GM19468 (cell line): Measurements from ENCODE around the gene CHRNA7.

ENCODE experiments used
- ATAC-seq: cut with Tn5 transposase; IDR thresholded peaks from one replicate; pipeline ENCODE4 v1.9.1; 2021; ENCODE audit warnings: mild to moderate bottlenecking, moderate library complexity, moderate number of reproducible peaks; ENCODE audit not compliant: unreplicated experiment; ENCODE audit errors: extremely low read depth

The CHRNA7 gene

DNA sequence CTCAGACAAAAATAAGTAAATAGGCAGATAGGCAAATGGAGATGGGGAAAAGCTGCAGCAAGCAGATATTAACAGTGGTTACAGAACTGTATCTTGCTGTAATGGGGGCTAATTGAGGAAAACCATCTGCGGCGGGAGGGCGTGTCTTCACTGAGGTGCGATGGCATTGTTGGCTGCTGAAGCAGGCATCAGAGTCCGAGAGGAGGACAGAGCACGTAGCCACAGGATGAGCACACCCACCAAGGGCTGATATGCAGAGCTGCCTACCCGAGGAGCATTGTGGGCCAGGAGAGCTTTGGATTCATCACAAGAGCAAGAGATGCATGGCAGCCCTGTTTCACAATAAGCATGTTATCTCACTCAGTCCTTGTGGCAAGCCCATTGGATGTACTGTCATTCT, 30.4 kb downstream of the CHRNA7 start:
- no peak for ATAC-seq

DNA sequence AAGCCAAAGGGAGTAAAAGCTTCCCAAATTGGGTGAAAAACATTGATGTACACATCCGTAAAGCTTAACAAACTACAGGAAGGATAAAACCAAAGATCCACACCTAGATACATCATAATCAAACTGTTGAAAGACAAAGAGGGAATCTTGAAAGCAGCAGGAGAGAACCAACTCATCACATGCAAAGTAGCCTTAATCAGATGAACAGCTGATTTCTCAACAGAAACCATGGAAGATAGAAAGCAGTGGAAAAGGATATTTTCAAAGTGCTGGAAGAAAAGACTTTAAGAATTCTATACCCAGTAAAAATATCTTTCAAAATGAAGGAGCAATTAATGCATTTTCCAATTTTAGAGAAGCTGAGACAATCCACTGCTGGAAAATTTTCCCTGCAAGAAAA, 36.8 kb downstream of the CHRNA7 start:
- no peak for ATAC-seq

DNA sequence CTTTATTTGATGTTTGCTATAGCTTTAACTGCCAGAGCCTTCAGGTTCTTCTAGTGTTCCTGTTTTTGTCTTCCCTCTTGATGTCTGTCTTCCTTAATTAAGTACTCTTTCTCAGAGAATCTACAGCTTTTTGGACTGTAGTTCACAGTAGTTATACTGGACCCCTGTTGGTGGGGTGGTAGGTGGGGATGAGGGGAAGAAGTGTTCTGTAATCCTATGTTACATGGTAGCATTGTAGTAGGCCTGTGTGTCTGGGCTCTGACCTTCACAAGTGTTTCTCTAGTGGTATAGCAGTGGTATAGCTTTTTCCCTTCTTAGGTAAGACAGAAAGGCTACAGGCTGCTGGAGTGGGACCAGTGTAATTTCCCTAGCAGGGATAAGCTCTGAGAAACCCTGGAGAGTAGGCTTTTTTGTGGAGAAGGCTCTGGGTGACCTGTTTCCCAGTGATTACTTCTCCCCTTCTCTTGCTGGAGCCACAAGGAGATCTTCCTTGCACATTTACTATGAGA, 59.6 kb downstream of the CHRNA7 start:
- no peak for ATAC-seq

DNA sequence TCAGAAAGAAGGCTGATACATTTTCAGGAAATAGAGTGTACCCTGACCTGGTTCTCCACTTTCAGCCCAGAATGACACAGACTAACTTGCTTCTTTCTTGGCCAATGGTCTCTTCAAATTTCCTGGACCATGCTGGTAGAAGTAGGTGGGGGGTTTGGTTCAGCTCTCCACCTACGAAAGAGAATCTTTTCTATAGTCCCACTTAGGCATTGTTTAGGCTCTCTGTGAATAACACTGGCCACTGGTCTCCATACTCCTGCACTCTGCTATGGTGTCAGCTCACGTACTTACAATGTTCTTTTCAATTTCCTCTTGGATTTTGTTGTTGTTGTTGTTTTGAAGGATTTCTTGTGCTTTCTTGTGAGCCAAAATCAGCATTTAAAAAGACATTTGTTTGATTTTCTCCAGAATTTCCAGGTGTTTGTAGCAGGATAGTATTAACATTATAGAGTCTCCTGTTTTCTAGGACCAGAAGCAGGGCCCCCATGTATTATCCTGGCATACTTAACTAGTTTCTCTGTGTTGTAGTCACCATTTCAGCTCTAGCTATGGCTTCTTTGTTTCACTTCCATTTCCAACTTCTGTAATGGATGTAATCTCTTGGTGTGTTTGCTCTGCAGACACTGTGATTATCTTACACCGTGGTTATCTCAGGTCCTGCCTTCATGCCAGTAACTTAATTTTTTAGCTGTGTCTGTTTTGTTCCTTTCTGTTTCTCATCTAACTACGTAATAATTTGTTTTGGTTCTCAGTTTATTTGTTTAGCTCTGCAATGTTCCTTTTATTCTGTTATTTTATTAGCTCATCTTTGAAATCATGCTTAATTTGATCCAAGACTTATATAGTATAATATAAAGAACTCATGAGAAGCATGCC, 61.4 kb downstream of the CHRNA7 start:
- ATAC-seq: no peak

DNA sequence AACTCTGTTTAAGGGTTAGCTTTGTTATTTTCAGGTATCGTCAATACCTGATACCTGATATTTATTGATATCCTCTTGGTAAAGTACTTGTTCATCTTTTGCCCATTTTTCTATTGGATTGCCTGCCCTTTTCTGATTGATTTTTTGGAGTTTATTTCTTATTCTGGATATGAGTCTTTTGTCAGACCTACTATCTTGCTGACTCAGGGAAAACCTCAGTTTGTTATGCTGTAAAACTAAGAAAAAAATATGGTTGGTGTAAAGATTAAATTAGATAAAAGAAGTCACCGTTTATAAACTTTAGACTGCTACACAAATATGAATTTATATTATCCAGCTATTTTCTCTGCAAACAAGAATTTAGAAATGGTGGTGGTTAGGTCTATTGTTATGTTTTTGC, 65.9 kb downstream of the CHRNA7 start:
- no peak for ATAC-seq

DNA sequence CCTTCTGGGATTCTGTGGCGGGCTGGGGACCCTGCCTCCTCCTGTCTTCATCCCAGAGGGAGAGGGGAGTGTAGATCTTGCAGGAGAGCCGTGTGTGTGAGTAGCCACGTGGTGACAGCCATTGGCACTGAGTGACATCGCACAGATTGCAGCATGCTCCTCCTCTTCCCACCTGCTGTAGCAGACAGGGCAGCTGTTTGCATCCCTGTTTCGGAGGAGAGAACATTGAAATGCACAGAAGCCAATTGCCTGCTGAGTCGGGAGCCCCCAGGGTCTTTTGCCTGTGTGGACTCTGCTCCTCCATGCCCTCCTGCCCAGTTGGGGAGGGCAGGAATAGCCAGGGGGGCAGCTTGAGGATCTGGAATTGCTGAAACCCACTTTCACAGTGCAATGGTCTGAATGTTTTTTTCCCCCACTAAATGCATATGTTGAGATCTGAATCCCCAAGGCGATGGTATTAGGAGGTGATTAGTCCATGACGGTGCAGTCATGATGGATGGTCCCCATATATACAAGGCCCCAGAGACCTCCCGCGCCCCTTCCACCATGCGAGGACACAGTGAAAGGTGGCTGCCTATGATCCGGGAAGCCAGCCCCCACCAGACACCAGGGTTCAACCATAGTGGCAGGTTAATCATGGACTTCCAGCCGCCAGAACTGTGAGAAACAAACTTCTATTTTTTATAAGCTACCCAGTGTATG, 66.8 kb downstream of the CHRNA7 start:
- no peak for ATAC-seq

DNA sequence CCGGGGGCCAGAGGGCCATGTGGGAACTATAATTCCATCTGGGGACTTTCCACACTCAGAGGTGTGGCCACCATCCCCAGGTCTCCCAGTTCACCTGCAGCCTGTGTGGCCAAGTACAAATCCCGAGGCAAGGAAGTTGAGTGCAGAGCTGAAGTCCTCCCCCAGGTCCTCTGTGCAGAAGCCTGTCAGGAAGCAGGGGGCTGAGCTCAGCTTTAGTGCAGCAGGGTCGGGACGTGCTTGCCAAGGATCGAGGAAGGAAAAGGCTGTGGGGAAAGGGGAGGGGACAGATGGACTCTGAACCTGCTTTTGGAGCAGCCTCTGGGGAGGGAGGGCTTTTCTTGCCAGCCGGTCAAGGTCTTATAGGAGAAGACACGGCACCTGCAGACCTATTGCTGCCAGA, 67.7 kb downstream of the CHRNA7 start:
- no peak for ATAC-seq

DNA sequence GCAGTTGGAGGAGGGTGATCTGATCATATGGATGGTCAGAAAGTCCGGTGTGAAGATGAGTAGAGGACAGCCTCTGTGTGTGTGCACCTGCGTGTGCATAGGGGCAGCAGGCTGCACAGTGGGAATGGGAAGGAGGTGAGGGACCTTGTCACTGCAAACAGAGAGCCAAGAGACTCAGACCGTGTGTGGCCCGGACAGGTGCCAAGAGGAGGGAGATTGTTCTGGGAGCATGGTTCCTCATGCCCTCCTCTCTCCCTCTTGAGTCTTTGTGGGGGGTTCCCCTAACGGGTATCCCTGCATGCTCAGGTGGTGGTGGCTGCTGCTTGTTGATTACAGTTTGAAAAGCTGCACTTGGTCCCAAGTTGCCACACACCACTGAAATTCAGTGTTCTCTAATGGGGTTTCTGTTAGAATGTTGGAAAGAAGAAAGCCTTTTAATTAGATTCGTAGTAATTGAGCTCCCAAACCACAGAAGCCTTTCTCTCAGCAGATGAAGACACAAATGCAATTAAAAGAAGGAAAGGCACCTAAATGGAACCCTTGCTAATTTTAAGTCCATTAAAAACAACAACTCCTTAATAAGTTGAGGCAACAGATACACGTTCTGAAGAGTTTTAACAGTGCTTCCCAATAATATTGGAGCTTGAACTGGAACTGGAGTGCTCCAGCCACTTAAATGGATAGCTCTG, 68.9 kb downstream of the CHRNA7 start:
- ATAC-seq: no peak

DNA sequence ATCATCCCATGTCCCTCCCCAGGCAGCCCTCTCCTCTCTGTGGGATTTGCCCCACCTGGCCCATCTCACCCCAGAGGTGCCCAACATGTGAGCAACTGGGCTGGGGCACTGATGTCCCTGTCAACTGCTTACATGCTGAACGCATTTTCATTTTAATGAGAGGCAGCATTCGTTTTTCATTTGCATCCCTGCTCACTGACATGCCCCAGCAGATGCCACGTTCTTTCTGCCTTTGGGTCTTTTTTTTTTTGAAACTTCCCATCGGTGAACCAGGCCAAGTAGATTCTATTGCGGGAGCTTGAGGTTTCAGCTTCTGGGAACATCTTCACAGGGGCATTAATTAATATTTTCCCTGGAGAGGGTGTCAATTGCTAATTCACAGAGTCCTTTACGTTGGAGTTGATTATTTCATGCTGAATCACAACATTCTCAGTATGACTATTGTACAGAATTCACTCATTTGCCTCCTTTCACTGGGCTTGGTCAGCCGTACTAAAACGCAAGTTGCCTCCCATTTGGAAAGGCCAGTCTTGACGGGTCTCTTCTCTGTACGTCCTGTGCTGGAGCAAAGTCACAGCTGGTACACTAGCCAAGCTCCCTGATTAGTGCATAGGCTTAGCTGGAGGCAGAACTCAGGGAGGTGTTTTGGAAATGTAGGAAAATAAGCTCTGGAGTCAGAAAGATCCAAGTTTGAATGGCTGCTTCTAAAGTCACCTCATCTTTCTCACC, 69.8 kb downstream of the CHRNA7 start:
- ATAC-seq: no peak

DNA sequence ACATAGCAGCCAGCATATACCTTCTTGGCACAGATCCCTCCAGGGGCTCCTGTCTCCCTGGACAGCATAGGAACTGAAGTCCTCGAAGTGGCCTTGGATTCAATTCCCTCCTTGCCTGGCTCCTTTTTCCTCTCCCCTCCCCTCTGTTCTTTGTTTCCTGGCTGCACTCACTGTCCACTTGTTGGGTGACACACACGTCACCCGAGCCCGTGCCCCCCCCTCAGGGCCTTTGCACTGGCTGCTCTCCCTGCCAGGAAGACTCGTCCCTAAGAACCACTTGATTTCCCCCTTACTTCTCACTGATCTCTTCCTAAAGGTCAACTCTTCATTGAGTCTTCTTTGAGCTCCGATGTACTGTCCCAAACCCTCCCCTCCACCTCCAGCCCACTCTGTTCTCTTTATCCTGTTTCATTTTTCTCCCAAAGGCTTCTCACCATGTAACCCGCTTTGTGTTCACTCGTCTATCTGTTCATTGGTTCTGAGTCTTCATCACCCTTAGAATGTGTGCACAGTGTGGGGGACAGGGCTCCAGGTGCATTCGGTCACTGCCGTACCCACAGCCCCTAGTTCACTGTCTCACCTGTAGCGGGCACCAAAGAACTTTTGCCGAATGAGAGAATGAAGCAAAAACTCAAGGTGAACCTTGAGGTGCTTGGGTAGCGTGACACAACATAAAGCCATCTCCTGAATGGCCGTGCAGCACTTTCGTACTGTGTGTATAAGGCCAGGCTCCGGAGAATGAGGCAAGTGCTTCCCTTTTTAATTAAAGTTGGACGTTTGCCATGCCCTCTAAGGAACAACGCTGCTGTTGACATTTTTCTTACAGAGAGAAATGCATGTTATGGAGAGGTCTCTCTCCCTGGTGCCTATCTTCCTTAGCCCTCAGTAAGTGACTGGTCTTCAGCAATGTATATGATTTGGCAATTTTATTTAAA, 74.0 kb downstream of the CHRNA7 start:
- ATAC-seq: no peak

DNA sequence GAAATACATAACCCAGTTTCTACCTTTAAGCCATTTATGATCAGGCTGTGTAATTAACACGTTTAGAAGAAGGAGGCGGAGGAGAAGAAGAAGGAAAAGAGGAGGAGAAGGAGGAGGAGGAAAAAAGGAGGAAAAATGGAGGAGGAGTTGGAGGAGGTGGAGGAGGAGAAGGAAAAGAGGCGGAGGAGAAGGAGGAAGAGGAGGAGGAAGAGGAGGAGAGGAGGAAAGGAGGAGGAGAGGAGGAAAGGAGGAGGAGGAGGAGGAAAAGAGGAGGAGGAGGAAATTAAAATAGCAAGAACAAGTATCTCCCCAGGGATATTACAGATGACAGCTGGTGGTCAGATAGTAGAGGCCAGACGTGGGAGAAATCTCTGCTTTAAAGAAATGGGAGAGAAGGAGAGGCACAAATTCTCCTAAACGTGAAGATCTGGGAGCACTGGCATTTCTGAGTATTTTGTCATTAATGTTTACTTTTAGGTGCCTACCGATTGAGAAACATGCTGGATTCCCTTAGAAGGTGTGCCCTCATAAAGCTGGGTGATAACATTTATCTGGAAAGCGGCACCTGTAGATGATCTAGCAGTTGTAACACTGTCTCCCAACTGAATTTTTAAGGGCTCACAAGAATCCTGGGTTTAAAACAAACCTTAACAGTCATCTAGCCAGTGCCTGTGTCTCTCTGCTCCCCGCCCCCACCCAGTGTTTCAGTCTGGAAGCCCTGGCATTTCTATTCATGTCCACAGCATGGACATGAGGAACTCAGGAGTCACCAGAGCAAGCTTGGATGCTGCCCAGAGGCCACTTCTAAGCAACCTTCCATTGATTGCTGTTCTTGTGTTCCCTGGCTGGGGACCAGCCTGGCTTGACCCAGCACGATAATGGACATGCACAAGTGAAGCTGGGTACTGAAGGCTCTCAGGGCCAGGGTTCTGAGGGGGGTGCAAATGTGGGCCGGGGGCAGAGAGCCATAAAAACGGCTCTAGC, 75.2 kb downstream of the CHRNA7 start:
- ATAC-seq: no peak

DNA sequence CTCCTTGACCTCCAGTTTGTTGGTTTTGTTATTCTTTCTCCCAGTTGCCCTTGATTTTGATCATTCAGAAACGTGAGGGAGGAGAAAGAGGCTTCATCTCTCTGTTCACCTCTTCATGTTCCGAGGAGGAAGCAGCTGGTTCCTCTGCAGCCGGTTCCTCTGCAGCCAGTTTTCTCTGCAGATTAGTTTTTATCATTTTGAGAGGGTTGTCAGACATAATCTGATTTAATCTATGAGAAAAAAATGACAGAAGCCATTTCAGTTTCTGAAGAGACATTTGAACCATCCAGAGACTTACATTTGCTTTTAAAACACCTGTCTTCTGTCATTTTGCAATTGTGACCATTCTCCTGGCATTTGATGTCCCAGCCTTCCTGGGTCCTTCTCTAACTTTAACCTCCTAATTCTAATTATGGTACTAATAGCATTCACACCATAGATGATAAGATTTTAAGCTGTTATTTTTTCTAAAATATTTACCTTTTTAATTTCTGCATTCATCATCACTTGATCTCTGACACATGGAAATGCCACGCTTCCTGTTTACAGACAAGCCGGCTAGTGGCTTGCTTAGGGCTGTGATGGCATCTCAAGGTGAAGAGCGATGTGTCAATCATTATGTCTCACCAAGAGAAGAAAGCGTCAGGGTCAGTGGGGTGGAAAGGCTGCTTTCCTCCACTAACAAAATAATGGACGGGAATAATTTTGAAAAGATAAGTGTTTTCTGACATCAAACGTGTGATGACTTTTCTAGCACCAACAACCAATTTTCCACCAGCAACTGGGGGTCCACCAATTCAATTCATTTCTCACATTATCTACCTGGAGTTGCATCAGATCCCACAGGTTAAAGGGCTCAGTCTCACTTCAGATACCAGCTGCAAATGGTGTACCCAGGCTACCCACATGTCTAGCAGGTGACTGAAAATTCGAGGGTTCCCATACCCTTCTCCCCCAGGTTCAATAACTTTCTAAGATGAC, 76.4 kb downstream of the CHRNA7 start:
- ATAC-seq: no peak

DNA sequence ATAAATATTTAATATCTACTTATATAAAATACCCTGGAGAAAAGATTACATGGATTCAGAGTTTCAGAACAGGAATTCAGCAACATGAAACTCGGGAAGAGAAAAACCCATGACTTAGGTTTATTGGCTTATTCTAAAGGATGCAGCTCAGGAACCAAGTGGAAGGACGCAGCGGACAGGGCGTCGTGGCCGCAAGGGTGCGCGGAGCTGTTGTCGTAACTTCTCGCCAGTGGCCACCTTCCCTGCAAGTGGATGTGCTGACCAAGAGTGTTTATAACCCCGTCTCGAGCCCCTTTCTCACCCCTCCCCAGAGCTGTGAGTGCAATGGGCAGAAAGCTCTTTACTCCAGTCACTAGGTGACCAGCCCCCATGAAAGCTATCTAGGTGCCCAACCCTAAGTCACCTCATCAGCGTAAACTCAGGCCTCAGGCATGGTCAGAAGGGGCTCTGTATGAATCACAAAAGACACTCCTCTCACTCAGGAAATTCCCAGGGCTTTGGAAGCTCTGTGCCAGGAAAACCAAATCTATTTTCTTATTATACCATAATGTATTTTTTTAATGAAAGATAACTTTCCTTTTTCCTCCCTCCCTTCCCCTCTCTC, 77.3 kb downstream of the CHRNA7 start:
- no peak for ATAC-seq

DNA sequence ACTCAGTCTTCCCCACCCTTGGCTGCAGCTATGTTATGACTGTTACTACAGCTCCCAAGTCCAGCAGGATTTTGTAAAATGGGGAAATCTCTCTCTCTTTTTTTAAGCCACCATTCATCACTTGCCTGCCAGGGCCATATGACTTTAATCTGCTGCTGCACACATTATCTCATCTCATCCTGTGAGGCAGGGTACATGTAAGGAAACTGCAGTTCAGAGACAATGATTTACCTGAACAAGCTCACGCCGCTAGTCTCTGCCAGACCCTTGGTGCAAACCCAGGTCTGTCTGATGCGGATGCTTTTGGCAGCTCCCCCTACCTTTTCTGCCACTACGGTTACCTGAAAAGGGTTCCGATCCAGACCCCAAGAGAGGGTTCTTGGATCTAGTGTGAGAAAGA, 78.3 kb downstream of the CHRNA7 start:
- no peak for ATAC-seq

DNA sequence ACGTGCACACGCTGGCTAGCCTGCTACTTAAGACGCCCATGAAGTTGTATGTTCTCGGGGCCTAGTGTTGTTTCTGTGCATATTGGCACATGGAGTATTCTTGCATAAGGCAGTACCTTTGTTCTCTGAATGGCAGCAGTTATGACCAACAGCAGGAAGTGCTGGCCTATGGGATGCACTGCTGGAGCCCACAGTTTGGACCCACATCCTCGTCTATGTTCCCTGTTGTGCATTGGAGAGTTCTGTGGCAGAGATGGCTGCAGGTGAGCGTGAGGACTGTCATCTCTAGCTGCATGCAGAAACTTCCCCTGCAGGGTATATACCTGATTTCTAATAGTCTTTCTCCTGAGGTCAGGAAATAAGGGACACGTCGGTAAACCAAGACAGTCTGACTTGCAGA, 81.8 kb downstream of the CHRNA7 start:
- ATAC-seq: no peak

DNA sequence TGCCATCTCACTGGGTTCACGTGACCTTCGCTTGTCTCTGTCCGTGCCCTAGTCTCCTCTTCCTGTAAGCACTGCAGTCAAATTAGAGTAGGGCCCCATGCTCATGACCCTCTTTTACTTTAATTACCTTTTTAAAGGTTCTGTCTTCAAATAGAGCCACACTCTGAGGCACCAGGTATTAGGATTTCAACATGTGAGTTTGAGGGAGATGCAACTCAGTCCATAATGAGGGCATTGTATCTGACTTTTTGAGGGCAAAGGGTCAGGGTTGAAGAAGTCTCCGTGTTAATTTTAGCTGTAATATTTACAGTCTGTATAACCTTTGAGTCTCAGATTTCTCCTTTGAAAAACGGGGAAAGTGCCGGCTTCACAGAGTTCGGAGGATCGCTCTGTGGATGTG, 82.9 kb downstream of the CHRNA7 start:
- ATAC-seq: no peak

DNA sequence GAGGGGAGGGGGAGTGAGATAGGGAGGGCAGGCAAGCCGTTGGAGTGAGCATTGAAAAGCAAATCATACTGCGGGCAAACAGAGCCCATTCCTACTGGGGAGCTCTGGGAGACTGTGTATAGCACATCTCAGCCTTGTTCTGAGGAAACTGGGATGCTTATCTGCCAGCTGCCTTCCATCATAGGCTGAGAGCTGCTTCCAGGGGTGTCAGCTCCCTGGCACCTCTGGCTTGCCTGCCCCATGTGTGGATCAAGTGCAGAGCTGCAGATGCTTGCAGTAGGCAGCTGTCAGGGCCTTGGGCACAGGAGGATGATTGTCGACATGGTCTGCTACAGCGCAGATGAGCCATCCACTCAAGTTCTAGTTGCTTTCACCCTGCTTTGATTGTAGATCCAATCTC, 86.8 kb downstream of the CHRNA7 start:
- ATAC-seq: no peak
